ENCODE data around the gene EEPD1.

DNA sequence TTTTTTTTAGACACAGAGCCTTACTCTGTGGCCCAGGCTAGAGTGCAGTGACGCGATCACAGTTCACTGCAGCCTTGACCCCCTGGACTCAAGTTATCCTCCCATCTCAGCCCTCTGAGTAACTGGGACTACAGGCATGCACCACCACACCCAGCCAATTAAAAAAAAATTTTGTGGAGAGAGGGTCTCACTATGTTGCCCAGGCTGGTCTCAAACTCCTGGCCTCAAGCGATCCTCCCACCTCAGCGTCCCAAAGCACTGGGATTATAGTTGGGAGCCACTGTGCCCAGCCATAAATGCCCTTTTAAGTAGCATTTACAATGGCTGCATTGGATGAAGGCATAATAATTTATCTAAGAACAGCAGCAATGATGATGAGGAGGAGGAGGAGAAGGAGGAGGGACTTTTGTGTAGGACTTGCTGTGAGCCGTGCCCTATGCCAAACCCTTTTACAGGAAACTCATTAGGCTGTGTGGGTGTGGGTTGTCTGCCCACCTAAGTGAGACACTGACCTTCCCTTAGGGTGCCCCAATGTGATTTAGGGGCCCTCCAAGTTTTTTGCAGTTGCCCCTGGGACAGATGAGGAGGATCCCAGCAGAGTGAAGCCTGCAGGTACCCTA, 51.1 kb downstream of the EEPD1 start:
- TF ChIP-seq, protein P1, sequence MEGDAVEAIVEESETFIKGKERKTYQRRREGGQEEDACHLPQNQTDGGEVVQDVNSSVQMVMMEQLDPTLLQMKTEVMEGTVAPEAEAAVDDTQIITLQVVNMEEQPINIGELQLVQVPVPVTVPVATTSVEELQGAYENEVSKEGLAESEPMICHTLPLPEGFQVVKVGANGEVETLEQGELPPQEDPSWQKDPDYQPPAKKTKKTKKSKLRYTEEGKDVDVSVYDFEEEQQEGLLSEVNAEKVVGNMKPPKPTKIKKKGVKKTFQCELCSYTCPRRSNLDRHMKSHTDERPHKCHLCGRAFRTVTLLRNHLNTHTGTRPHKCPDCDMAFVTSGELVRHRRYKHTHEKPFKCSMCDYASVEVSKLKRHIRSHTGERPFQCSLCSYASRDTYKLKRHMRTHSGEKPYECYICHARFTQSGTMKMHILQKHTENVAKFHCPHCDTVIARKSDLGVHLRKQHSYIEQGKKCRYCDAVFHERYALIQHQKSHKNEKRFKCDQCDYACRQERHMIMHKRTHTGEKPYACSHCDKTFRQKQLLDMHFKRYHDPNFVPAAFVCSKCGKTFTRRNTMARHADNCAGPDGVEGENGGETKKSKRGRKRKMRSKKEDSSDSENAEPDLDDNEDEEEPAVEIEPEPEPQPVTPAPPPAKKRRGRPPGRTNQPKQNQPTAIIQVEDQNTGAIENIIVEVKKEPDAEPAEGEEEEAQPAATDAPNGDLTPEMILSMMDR (IDR thresholded peaks at IDR 0.05; ENCODE audit: borderline replicate concordance, extremely low read depth, low read length, poor library complexity, severe bottlenecking) = no peak
- TF ChIP-seq EZH2 (IDR thresholded peaks at IDR 0.05; ENCODE audit: borderline replicate concordance, low read depth, low read length, severe bottlenecking) = no peak

All from DND-41 (cell line).